Stimulated activated CD8-positive, alpha-beta memory T cell treated with anti-CD3 and anti-CD28 coated beads, Interleukin-4, amount 100 ng/mL, for 1 hour (primary cell): ENCODE results near the gene LCE3D.
"Not testable (repeated sequence)": the region's sequence is repeated elsewhere in the genome, so short reads cannot be mapped to it uniquely, and the experiment has no call there.

Experiments used
- DNase-seq, 2 donors: peaks; one replicate each; pipeline ENCODE4 v3.0.0-alpha.2; 2020; ENCODE audit warnings: low read depth in 2 of 2, low spot score in 1 of 2

The LCE3D gene, protein sequence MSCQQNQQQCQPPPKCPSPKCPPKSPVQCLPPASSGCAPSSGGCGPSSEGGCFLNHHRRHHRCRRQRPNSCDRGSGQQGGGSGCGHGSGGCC

DNA sequence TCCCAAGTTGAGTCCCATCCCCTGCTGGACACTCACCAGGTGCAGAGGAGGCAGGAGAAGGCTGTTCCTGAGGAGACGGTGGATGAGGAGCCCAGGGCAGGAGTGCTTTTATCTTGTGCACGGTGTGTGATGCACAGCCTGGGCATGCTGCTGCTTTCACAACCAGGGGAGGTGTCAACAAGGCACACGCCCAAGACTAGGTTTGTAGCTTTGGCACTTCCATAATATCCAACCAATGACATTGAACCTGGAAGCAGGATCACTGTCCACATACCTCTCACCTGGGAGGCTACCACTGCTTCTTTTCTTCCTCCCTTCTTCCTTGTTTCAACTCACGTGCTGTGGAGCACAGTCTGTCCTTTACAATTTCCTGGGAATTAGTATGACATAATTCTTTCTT, at the start of gene LCE3D:
LCE3D (minus strand) TSS at position 84 of the 400 bp plus-strand sequence. CDS start 580 bp downstream, outside the sequence.
- no peak for DNase-seq

DNA sequence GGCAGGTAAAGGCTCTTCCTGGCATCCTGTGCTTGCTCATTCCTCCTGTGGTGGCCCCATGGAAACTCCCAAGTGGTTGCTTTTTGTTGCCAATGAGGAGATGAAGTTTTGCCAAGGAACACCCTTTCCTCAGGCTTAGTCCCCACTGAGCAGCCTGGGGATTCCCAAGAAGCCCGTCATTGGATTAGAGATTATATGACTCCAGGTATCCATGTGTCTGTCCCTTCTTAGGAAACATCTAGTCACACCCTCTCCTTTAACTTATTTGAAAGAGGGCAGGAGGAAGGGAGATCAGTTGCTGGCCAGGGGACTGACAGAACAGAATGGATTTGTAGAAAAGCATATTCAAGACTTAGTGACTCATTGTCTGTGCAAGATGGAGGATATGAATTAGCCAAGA, 46.4 kb upstream of the LCE3D start:
- DNase-seq, result no peak

DNA sequence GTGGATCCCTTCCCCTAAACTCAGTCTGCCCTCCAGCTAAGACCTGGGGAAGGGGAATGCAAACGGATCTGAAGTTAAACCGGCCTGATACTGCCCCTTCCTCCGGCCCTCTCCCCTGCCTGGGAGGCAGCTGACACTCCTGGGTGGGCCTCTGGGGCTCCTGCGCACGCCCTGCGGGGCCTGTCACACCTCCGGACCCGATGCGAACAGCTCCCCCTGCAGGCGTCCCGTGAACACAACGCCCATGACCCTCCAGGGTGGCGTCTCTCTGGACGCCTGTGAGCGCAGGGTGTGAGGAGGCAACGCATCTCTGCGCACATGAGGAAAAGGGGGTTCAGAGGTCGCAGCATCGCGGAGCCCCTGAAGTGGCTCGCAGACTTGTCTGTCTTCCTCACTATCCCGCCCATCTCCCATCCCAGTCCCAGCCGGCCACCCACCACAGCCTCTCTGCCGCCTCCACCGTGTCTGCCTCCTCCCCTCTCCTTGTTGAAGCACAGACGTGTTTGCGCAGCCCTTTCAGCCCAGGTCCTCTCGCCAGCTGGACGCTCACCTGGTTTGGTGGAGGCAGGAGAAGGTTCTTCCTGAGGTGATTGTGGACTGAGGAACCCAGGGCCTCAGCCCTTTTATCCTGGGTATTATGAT, 43.0 kb upstream of the LCE3D start:
- no peak for DNase-seq

DNA sequence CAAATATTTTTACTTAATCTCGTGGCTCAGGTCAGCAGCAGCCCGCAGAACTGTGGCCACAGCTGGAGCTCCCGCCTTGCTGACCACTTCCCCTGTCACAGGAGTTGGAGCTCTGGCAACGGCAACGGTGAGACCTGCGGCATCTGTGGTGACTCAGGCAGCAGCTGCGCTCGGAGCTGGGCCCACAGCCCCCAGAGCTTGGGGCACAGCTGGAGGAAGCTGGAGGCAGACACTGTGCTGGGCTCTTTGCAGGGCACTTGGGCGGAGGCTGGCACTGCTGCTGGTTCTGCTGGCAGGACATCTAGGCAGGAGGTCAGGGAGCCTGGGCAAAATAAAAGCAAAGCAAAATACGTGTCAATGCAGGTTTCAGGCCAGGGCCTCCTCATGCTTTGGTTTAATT, 42.5 kb upstream of the LCE3D start, which contains the start of gene LCE3A:
LCE3A (minus strand) TSS at position 301 of the 400 bp plus-strand sequence; CDS start at position 301, 0 bp downstream.
- DNase-seq, result no peak

DNA sequence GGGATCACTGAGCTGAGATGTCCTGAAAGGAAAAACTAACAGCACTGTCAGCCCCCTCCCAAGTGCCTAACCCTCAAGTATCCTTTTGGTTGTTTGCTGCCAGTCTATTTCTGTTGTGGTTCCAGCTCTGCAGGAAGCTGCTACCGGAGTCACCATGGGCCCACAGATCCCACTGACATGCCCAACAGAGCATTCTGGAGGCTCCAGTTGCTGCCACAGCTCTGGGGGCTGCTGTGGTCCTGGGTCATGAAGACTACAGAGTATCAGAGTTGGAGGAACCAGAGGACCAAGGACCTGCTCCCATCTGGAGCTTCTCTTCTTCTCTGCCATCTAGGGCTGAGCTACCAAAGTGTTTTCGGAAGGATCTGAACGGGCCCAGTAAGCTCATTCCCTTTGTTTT, 41.7 kb upstream of the LCE3D start:
- DNase-seq, result no peak

DNA sequence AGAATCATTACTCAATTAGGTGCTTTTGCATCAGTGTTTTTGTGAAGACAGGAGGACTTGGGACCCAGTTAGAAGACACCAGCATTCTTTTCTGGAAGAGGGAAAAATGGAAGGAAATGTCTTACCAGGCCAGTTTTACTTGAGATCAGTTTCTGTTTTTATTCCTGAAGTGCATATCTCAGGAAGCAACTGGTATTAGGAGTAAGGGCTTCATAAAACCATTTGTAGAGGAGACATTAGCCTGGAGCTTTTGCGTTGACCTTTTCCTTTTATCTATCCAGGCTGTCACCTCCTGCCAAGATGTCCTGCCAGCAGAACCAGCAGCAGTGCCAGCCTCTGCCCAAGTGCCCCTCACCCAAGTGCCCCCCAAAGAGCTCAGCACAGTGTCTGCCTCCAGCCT, 33.2 kb upstream of the LCE3D start, which contains the start of gene LCE3B:
LCE3B (plus strand) TSS at position 301 of the 400 bp plus-strand sequence; CDS start at position 301, 0 bp downstream.
- DNase-seq, result no peak

DNA sequence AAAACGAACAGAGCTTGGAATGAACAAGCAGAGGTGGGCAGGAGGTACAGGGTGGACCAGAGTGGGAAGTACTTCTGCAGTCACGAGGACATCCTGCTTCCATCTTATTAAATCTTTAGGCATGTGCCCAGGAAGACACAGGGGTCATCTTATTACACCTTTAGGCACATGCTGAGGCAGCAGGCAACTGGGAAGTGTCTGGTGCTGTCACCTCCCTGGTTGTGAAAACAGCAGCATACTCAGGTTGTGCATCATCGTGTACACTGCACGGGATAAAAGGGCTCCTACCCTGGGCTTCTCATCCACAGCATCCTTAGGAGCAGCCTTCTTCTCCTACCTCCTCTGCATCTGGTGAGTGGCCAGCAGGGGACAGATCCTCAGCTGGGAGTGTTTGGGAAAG, 19.6 kb upstream of the LCE3D start, which contains the start of gene LCE3C:
LCE3C (plus strand) TSS at position 301 of the 400 bp plus-strand sequence. CDS start 498 bp downstream, outside the sequence.
- no peak for DNase-seq

DNA sequence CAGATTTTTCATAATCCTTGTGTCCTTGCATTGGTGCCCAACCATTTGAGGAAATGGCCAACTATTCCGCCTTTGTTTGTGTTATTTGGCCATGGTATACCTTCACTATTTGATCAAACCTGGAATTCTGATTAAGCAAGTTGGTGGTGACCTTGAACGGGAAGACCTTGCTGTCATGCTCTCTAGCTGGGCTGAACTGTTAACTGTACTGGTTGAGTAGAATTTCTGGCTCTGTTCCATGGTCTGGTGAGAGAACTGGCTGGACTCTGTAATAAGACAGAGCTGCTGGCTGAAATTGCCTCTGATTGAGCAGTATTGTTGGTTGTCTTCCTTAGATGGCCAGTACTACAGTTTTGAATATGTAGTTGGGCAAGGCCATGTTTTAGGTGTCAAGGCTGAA, 16.7 kb upstream of the LCE3D start:
- DNase-seq, result no peak

DNA sequence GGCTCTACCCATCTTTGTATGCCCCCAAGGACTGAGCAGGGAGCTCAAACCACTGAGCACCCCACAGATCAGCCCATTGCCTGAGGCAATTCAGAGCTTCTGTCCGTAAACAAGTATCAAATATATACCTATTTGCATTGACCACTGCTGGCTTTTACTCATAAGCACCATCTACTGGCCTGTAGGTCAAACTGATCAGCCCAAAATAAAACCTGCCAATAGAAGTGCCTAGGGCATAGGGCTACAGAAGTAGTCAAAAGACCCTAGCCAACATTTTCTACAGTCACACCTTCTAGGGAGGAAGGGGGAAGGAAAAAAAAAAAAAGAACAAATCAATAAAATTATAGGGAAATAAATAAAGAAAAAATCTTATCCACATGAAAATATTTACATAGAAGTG, 5.3 kb upstream of the LCE3D start:
- DNase-seq, result no peak

DNA sequence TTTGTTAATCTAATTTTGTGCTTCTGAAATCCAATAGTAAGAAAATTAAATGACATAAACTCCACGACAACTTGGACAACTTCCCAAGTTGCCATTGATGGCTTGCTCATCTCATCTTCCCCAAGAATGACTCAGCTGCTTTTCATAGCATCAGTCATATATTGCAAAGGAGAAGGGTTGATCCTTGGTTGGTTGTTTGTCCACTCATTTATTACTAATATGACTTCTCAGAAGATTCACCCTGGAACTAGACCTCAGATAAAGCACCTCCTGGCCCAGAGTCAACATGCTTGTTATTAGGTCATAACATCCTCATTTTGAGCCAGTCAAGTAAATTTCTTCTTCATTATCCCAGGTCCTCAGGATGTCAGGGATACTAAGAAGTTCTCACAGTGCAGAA, 2.3 kb upstream of the LCE3D start:
- DNase-seq, result no peak

DNA sequence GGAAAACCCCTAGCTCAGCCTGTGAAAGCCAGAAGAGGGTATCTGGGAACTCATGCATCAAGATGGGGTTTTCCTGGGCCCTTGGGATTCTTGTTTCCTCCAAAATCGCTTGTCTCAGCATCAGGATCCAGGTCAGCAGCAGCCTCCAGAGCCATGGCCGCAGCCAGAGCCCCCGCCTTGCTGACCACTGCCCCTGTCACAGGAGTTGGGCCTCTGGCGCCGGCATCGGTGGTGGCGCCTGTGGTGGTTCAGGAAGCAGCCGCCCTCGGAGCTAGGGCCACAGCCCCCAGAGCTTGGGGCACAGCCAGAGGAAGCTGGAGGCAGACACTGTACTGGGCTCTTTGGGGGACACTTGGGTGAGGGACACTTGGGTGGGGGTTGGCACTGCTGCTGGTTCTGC, 790 bp downstream of the LCE3D start:
- DNase-seq, result not testable (repeated sequence)

DNA sequence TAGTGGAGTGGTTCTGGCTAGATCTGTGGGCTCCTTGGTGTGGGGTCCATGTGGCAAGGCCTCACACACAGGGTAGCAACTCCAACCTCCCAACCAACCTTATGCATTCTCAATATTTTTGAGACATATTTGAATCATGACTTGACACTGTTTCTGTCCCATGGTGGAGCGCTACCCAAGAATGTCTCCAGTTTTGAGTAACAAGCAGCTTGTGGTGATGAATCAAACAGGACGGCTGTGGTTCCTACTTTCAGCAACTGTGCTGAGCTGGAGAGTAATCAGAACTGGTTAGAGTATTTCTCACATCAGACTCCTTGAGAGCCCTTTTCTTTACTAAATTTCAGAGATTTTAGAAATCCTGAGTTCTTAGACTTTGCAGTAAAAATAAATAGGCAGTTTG, 3.1 kb downstream of the LCE3D start:
- DNase-seq, result no peak

DNA sequence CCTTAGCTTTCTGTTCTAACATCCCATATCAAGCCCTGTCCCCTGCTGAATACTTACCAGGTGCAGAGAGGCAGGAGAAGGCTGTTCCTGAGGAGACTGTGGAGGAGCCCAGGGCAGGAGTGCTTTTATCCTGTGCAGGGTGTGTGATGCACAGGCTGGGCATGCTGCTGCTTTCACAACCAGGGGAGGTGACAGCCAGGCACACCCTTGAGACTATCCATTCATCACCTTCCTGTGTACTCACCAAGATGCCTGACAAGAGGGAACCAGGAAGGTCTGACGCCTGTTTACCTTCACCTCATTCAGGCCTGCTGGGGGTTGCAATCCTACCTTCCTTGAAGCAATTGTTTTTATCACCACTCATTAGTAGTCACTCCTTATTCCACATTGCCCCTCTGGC, 13.6 kb downstream of the LCE3D start, which contains the start of gene LCE3E:
LCE3E (minus strand) TSS at position 100 of the 400 bp plus-strand sequence. CDS start 572 bp downstream, outside the sequence.
- DNase-seq, result no peak

DNA sequence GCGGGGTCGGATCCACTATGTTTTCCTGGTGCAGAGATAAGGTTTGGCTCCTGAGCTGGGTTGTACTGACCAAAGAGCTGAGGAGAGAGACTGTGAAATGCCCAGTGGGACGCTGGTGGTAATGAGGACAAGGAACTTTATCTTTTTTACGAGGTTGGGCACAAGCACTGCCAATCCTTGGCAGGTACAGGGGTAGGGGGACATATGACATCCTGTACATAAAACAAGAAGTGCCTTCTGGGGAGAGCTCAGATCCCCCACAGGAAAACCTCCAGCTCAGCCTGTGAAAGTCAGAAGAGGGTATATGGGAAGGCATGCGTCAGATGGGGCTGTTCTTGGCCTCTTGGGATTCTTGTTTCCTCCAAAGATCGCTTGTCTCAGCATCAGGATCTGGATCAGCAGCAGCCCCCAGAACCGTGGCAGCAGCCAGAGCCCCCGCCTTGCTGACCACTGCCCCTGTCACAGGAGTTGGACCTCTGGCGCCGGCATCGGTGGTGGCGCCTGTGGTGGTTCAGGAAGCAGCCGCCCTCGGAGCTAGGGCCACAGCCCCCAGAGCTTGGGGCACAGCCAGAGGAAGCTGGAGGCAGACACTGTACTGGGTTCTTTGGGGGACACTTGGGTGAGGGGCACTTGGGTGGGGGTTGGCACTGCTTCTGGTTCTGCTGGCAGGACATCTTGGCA, 14.6 kb downstream of the LCE3D start:
- no peak for DNase-seq

DNA sequence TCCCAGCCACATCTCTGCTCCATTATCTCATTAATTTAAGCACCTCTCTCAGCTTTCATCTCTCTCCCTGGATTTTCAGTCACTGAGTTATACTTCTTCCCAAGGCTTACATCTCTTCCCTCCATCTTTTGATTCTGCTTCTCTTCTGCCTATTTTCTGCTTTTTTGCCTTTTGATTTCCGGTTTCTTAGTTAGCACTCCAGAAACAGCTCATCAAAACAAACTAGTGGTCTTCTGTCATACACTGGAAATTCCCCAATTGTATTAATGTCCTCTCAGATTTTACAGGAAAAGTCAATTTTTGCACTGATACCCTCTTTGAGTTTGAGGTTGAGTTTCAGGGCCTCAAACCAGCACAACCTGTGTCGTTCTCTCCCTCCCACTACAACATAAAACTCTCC, 15.2 kb downstream of the LCE3D start:
- DNase-seq, result no peak

DNA sequence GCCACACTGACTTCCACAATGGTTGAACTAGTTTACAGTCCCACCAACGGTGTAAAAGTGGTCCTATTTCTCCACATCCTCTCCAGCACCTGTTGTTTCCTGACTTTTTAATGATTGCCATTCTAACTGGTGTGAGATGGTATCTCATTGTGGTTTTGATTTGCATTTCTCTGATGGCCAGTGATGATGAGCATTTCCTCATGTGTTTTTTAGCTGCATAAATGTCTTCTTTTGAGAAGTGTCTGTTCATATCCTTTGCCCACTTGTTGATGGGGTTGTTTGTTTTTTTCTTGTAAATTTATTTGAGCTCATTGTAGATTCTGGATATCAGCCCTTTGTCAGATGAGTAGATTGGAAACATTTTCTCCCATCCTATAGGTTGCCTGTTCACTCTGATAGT, 32.0 kb downstream of the LCE3D start:
- DNase-seq, result not testable (repeated sequence)

DNA sequence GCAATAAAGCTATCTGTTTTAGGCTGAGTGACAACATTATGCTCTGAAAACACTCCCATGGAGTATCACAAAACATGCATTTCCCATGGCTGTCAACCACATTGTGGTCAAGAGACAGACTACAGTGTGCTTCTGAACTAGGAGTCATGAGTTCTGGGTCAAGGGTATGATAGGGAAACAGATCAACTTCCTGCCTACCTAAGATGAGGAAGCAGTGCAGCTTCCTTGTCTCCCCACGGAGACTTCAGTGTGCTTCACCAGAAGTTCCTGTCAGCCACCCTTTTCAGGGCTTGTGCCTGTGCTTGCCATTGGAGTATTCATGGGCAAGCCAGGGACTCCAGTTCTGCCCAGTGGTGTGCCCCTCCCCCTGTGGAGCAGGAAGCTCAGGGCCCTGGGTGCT, 33.6 kb downstream of the LCE3D start:
- DNase-seq, result no peak

DNA sequence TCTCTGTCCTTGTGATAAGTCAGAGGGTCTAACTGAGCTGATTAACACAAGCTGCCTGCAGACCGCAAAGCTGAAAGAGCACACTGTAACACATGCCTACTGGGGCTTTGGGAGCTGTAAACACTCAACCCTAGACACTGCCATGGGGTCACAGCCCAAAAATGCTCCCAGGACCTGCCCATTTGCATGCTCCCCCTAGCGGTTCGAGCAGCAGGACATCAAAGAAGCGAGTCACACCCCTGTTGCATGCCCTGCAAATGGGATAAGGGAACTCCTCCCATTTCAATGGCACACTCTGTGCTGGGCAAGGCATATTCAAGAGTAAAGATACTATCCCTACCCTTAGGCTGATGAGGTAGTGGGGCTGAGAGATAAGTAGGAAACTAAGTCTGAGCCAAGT, 36.5 kb downstream of the LCE3D start:
- no peak for DNase-seq

DNA sequence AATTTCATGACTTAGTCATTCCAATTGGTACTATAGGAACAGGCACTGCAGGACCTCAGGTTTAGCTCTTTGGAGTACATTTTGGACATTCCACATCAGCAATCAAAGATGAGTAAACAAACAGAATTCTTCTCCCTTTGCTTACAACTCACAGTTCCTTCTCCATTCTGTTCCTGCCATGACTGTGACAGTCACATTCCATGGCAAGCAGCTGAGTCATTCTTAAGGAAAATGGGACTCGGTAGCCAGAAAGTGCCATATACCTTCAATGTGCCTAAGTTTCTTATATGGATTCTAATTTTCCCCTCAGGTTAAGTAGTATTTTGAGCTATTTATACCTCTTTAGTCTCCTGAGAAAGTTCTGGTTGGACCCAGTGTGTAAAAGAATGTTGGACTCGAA, 40.4 kb downstream of the LCE3D start:
- no peak for DNase-seq

DNA sequence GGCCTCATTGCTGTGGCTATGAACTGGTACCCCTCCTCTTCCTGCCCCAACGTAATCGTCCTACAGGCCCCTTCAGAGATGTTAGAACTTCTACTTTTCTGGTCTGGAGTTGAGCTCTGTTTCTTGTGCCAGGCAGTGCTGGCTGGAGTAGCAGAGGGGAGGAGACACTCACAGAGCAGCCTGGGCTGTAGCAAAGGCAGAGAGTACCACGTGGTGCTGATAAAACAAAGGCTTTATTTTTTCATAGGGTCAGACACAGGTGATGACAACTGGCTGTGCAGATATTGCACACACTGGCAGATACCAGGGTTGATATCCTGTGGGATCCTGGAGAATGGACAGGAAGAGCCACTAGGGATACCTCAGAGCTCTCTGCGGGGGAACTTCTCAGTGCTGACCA, 42.8 kb downstream of the LCE3D start:
- no peak for DNase-seq

DNA sequence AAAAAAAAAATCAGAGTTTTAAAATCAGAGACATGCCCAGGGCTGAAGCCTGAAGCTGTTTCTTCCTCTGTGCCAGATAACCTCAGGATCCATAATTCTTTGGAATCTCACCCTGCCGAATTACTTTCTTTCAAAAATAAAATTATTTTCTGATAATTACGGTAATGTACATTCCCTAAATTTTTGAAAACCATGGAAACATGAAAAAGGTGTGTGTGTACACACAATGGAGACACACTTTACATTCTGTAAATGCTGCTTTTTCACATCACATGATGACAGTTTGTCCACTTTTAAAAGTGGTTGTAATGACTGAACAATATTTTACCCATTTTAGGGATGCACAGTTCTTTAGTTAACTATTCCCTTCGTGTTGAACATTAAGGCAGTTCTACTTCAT, 44.5 kb downstream of the LCE3D start:
- no peak for DNase-seq

DNA sequence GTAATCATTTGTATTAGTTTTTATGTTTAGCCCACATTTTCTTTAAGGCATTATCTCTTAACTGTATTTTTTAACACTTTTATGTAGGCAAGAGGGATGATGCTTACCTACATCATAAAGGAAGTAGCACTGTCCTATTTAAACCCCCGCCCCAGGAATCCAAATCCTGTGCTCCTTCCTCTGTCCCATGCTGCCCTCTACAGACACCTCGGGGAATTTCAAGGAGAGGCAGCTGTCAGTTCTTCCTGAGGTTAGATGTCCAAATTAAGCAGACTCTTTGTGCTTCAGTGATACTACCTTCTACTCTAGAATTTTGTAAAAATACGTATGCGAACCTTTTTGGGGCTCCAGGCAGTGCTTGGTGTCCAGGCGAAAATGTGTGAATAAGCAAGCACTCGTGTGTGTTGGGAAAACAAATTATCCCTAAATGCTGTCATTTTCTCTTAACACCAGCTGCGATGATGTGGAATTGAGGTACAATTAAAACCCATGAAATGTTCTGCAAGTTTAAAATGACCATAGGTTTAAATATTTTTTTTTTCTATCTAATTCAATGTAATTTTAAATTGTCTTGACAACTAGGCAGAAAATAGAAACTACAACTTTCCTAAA, 46.9 kb downstream of the LCE3D start:
- no peak for DNase-seq
